Lower lobe of right lung (tissue), 2 donors: ENCODE measurements around the gene SPINDOC. TPM values are rescaled to one million over a fixed set of nuclear protein-coding genes. Genes with fewer than 3 reads are reported as not detected.

ENCODE experiments used
- ATAC-seq, 2 donors: fragments of 200-7000 bp; cut with Tn5 transposase; one replicate each; pipeline ENCODE4 v1.9.1; 2020 to 2022; ENCODE audit warnings: mild to moderate bottlenecking in 2 of 2, moderate library complexity in 2 of 2
- DNase-seq: peaks from one replicate; pipeline ENCODE4 v3.0.0-alpha.2; 2020
- H3K27ac ChIP-seq: fragments of 200-600 bp; one replicate; pipeline ENCODE4 v1.8.0; 2022
- H3K27me3 ChIP-seq: fragments of 200-600 bp; one replicate; pipeline ENCODE4 v1.8.0; 2022; ENCODE audit warnings: low read depth
- H3K36me3 ChIP-seq: fragments of 200-600 bp; one replicate; pipeline ENCODE4 v1.8.0; 2022; ENCODE audit warnings: mild to moderate bottlenecking
- H3K4me1 ChIP-seq: fragments of 200-600 bp; one replicate; pipeline ENCODE4 v1.8.0; 2022
- H3K4me3 ChIP-seq: fragments of 200-600 bp; one replicate; pipeline ENCODE4 v1.8.0; 2022; ENCODE audit warnings: mild to moderate bottlenecking
- H3K9me3 ChIP-seq: fragments of 200-600 bp; one replicate; pipeline ENCODE4 v1.8.0; 2022
- CTCF ChIP-seq: fragments of 200-600 bp; IDR thresholded peaks from one replicate; pipeline ENCODE4 v1.8.0; 2022; ENCODE audit warnings: antibody characterized with exemption, mild to moderate bottlenecking
- intact Hi-C: fragments of 100-400 bp; cut with DNase I; formaldehyde crosslinking; loops from one replicate; pipeline ENCODE4 v1.11.0; 2022
- total RNA-seq: library from RNA; stranded (reverse); fragmentation: NEBNext Ultra II Directional; extraction: Animal tissue kit (Norgen Biotek cat#: 25700); gene quantifications from one replicate; pipeline ENCODE4 v1.2.1, GENCODE V29; 2021
- donor health status: DM: no; HTN: yes; CAD: no; lungs with severe emphysema.

The SPINDOC gene
- total RNA-seq, 1 donor from 2014 or later, result 21.7 TPM

GRCh38 chr11:63866211-63866610, 53.0 kb downstream of the SPINDOC start:
- intact Hi-C loops, result no loop called here
- H3K27ac ChIP-seq, result no peak overlapping the region

GRCh38 chr11:63867511-63867910, 54.3 kb downstream of the SPINDOC start:
- intact Hi-C loops, result no loop called here
- TF ChIP-seq CTCF, result no peak
- Histone ChIP-seq H3K4me1 (peaks cover 89% of the 10 kb centered on the region), H3K4me3 (no peak overlapping the region), H3K27ac (peak overlapping the region; percentile 13), H3K9me3 (no peaks in the 10 kb centered on the region), H3K27me3 (no peaks in the 10 kb centered on the region), H3K36me3 (peaks cover 11% of the 10 kb centered on the region)
- ATAC-seq, result no peak
- DNase-seq, result no peak

More at GRCh38 chr11:63866211-63866610, 53.0 kb downstream of the SPINDOC start:
- ATAC-seq, result peak; percentile 49 to 70
- Histone ChIP-seq H3K4me3 (no peak overlapping the region), H3K9me3 (no peaks in the 10 kb centered on the region), H3K27me3 (no peaks in the 10 kb centered on the region), H3K4me1 (peaks cover 83% of the 10 kb centered on the region), H3K36me3 (peaks cover 18% of the 10 kb centered on the region)
- TF ChIP-seq CTCF, result no peak
- DNase-seq, result peak; percentile 79

- Histone ChIP-seq H3K27ac (peak overlapping the region; percentile 0), H3K4me1 (peaks cover 88% of the 10 kb centered on the region), H3K9me3 (no peaks in the 10 kb centered on the region), H3K4me3 (no peak overlapping the region), H3K27me3 (no peaks in the 10 kb centered on the region), H3K36me3 (peaks cover 5% of the 10 kb centered on the region)
- no peak for TF ChIP-seq CTCF
- DNase-seq, result no peak
- ATAC-seq, result no peak
- intact Hi-C loops, result no loop called here
Measured at GRCh38 chr11:63868399-63869064, 55.3 kb downstream of the SPINDOC start.

GRCh38 chr11:63869171-63869591, 55.9 kb downstream of the SPINDOC start:
- no peaks in the 10 kb centered on the region for H3K27me3 ChIP-seq
- intact Hi-C loops, result no loop called here
- no peak for TF ChIP-seq CTCF
- ATAC-seq (no peak), DNase-seq (no peak)
- H3K36me3 ChIP-seq, result peaks cover 5% of the 10 kb centered on the region
- peaks cover 92% of the 10 kb centered on the region for H3K4me1 ChIP-seq
- H3K4me3 ChIP-seq, result no peak overlapping the region
- H3K9me3 ChIP-seq, result no peaks in the 10 kb centered on the region
- H3K27ac ChIP-seq, result peak overlapping the region; percentile 25

GRCh38 chr11:63869683-63870082, 56.4 kb downstream of the SPINDOC start:
- peak overlapping the region; percentile 25 for H3K27ac ChIP-seq
- intact Hi-C loops, result no loop called here

More at GRCh38 chr11:63869683-63870082, 56.4 kb downstream of the SPINDOC start:
- no peak overlapping the region for H3K4me3 ChIP-seq
- H3K36me3 ChIP-seq, result peaks cover 5% of the 10 kb centered on the region
- ATAC-seq (no peak), DNase-seq (no peak)
- H3K4me1 ChIP-seq, result peaks cover 95% of the 10 kb centered on the region
- H3K9me3 ChIP-seq, result no peaks in the 10 kb centered on the region
- no peak for TF ChIP-seq CTCF
- H3K27me3 ChIP-seq, result no peaks in the 10 kb centered on the region
